Measurements from ENCODE around the gene RUVBL1. TPM values are rescaled to one million over a fixed set of nuclear protein-coding genes. Genes with fewer than 3 reads are reported as not detected.

RUVBL1 gene
- polyA plus RNA-seq, 1 experiment, result 83.3 TPM

DNA sequence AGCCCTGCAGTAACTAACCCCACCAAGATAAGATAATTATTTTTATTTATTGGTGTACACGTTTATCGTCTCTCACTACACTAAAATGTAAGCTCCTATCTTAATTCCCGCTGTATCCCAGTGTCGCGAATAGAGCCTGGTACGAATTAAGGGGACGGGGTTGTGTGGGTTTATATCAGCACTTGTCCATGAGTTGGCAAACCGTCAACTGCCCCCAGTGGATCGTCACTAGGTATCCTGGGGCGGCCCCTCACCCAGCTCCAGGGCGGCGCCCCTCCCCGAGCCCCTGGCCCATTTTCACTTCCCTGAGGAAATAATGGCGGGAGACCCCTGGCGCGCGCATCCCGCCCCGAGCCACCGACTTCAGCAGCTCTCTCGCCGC is 465 bp downstream of the RUVBL1 start:
- TF ChIP-seq, protein P1, sequence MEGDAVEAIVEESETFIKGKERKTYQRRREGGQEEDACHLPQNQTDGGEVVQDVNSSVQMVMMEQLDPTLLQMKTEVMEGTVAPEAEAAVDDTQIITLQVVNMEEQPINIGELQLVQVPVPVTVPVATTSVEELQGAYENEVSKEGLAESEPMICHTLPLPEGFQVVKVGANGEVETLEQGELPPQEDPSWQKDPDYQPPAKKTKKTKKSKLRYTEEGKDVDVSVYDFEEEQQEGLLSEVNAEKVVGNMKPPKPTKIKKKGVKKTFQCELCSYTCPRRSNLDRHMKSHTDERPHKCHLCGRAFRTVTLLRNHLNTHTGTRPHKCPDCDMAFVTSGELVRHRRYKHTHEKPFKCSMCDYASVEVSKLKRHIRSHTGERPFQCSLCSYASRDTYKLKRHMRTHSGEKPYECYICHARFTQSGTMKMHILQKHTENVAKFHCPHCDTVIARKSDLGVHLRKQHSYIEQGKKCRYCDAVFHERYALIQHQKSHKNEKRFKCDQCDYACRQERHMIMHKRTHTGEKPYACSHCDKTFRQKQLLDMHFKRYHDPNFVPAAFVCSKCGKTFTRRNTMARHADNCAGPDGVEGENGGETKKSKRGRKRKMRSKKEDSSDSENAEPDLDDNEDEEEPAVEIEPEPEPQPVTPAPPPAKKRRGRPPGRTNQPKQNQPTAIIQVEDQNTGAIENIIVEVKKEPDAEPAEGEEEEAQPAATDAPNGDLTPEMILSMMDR (IDR thresholded peaks at IDR 0.05; ENCODE audit: low read depth, low read length), result no peak
- no peak for DNase-seq (ENCODE audit: low read depth, low spot score)
- peak overlapping the region; percentile 97 for H3K4me3 ChIP-seq (ENCODE audit: low read depth, low read length)
- POLR2A ChIA-PET, result interaction anchor here (1.0 to 1.7 kb wide), 3 partner anchors 10 to 71 kb away, joined by 3 to 12 read pairs (median 6); partner anchors contain the start of genes EEFSEC and SEC61A1
- CTCF ChIA-PET, result interaction anchor here (0.8 to 2.2 kb wide), 4 partner anchors 9 to 485 kb away, joined by 3 to 30 read pairs (median 9); no protein-coding TSS in a partner anchor
- H3K9me3 ChIP-seq (ENCODE audit: control insufficient read depth, insufficient read depth, low read length), result peaks cover 4% of the 10 kb centered on the region; the same call in 1 of the 2 replicates
- H3K27ac ChIP-seq (ENCODE audit: low read depth, low read length), result peak overlapping the region; percentile 82
- no peaks in the 10 kb centered on the region for H3K27me3 ChIP-seq (ENCODE audit: control insufficient read depth, insufficient read depth, low read length)

DNA sequence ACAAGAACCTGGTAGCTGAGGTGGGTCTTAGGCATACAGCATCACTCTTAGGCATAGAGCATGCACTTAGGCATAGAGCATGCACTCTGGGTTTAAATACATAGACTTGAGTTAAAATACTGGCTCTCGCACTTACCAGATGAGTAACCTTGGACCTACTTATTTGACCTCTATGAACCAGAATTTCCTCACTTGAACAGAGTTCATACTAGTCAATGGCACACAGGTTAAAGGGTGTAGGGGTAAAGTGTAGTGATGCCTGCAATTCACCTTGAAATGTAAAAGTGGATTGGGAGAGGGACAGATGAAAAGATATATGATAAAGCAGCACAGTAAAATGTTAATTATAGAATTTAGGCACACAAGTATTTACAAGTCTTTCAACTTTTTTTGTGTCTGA is 1.6 kb downstream of the RUVBL1 start:
- TF ChIP-seq, protein P1 (IDR thresholded peaks at IDR 0.05; ENCODE audit: low read depth, low read length), result no peak
- no peak for DNase-seq (ENCODE audit: low read depth, low spot score)
- no peak overlapping the region for H3K27ac ChIP-seq (ENCODE audit: low read depth, low read length)
- no peak overlapping the region; the same call in 1 of the 2 replicates for H3K4me3 ChIP-seq (ENCODE audit: low read depth, low read length)
- ChIA-PET POLR2A (no interaction called here), CTCF (no interaction called here)
- H3K9me3 ChIP-seq (ENCODE audit: control insufficient read depth, insufficient read depth, low read length), result peaks cover 4% of the 10 kb centered on the region; the same call in 1 of the 2 replicates
- no peaks in the 10 kb centered on the region for H3K27me3 ChIP-seq (ENCODE audit: control insufficient read depth, insufficient read depth, low read length)

DNA sequence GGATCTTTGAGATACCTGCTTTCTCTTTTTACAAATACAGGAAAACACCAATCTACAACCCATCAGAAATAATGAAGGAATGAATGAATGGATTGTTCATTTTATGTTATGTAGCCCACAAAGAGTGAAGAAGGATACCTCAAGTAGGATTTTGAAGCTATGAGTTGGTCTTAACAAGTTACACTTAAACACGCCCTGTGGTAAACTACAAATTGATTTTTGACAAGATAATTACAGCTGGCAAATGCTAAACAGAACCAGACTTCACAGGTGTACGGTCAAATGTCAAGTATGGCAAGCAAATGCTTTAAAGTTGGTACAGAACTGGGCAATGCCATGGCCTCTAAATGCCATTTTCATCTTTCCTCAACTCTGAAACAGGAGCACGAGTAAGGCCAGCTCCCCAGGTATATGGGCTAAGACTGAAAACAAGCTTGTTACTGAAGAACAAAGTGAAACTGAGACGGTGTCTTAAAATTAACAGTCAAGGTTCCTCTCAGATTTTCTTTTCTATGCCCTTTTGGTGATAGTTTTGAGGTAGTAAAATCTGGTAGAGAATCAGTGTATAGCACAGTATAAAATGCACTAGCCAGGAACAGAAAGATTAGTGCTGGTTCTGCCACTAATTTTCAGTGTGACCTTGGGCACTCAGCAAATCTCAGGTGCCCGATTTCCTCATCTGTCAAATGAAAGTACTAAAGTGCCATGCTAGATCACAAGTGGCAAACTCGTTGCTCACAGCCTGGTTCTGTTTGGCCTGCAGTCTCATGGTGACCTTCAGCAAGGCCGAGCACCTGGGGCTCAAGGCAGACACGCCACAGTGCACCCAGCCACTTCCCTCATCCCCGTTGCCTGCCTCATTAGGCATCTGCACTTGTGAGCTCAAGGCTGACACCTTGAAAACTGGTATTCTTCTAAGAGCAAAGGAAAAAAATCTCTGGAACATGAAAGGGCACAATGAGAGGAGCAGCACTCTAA is 9.5 kb downstream of the RUVBL1 start:
- no peak overlapping the region for H3K4me3 ChIP-seq (ENCODE audit: low read depth, low read length)
- TF ChIP-seq, protein P1 (IDR thresholded peaks at IDR 0.05; ENCODE audit: low read depth, low read length), result no peak
- ChIA-PET CTCF (interaction anchor here (0.9 to 2.7 kb wide), 3 partner anchors 9 to 19 kb away, joined by 3 to 7 read pairs (median 3); no protein-coding TSS in a partner anchor), POLR2A (no interaction called here)
- no peaks in the 10 kb centered on the region for H3K27me3 ChIP-seq (ENCODE audit: control insufficient read depth, insufficient read depth, low read length)
- DNase-seq (ENCODE audit: low read depth, low spot score), result no peak
- H3K9me3 ChIP-seq (ENCODE audit: control insufficient read depth, insufficient read depth, low read length), result no peaks in the 10 kb centered on the region
- H3K27ac ChIP-seq (ENCODE audit: low read depth, low read length), result no peak overlapping the region

DNA sequence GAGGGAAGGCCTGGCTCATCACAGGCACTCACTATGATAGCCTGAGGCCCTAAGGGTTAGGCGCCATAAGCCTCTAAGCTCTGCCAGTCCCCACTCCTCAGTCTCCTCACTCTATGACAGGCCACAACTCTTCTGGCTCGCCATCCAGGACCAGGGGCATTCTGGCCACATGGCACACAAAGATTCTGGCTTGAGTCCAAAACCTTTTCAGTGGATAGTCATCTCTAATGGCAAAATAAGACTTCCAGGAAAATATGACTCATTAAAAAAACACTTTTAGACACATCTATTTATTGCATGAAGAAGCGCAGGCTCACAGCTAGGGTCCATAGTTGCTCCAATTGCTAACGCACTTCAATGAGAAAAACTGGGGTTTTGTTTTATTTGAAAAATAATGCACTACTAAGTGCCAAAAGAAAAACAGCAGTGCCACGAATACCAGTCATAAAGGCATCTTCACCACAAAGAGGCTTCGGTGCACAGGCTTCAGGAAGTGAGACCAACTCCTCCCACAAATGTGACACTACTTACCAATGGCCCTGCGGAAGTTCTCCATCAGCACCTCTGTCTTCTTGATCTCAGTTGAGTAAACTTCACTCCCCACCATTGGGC is 11.1 kb downstream of the RUVBL1 start:
- POLR2A ChIA-PET, result no interaction called here
- no peak overlapping the region for H3K4me3 ChIP-seq (ENCODE audit: low read depth, low read length)

More for the DNA sequence above, 11.1 kb downstream of the RUVBL1 start:
- DNase-seq (ENCODE audit: low read depth, low spot score), result peak; percentile 51
- TF ChIP-seq, protein P1 (IDR thresholded peaks at IDR 0.05; ENCODE audit: low read depth, low read length), result peak; percentile 10; the same call in 1 of the 2 replicates
- H3K27ac ChIP-seq (ENCODE audit: low read depth, low read length), result peak overlapping the region; percentile 22
- H3K27me3 ChIP-seq (ENCODE audit: control insufficient read depth, insufficient read depth, low read length), result no peaks in the 10 kb centered on the region
- H3K9me3 ChIP-seq (ENCODE audit: control insufficient read depth, insufficient read depth, low read length), result no peaks in the 10 kb centered on the region
- CTCF ChIA-PET, result interaction anchor here (1.0 to 2.7 kb wide), 3 partner anchors 17 to 21 kb away, joined by 3 to 7 read pairs (median 3); no protein-coding TSS in a partner anchor

Measured in AG04450 (cell line).